ENCODE data around the gene CDH23.

The CDH23 gene

GRCh38 chr10:71447676-71448075 lies 51.0 kb downstream of the CDH23 start:
- H3K4me1 ChIP-seq (ENCODE audit: control insufficient read depth in 2 of 2, insufficient read depth in 2 of 2, low read length in 2 of 2), result no peaks in the 10 kb centered on the region
- no peak overlapping the region for H3K9ac ChIP-seq (ENCODE audit: low read depth in 1 of 2, low read length in 2 of 2)
- no peaks in the 10 kb centered on the region for H3K9me3 ChIP-seq (ENCODE audit: control insufficient read depth in 2 of 2, low read length in 2 of 2)
- H3K27ac ChIP-seq (ENCODE audit: low read depth in 2 of 2, low read length in 2 of 2), result no peak overlapping the region
- H3K36me3 ChIP-seq (ENCODE audit: control insufficient read depth in 2 of 2, insufficient read depth in 2 of 2, low read length in 2 of 2), result no peaks in the 10 kb centered on the region
- H3K27me3 ChIP-seq (ENCODE audit: control insufficient read depth in 2 of 2, insufficient read depth in 2 of 2, low read length in 2 of 2), result peaks cover 0 to 3% of the 10 kb centered on the region in 2 donors
- no peak overlapping the region for H3K4me3 ChIP-seq (ENCODE audit: low read length in 2 of 2)

DNA sequence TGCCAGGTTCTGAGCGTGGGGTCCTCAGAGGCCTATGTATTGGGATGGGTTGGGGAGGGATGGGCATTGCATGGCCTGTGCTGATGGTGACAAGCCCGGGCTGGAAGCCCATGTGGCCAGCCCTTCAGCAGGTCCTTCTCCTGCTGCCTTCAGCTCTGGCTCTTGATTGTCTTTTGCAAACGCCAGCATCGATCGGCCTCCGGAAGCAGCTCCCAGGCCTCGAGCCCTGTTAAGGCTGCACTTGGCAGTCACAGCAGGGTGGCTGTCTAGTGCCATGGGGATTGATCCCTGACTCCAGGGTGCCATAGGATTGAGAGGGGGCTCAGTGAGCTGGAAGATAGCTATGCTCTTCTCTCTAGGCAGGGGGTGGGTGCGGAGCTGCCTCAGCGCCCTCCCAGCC lies 51.4 kb downstream of the CDH23 start:
- Histone ChIP-seq H3K27me3 (ENCODE audit: control insufficient read depth in 2 of 2, insufficient read depth in 2 of 2, low read length in 2 of 2) (peaks cover 0 to 3% of the 10 kb centered on the region in 2 donors), H3K36me3 (ENCODE audit: control insufficient read depth in 2 of 2, insufficient read depth in 2 of 2, low read length in 2 of 2) (no peaks in the 10 kb centered on the region), H3K9me3 (ENCODE audit: control insufficient read depth in 2 of 2, low read length in 2 of 2) (no peaks in the 10 kb centered on the region), H3K4me3 (ENCODE audit: low read length in 2 of 2) (no peak overlapping the region), H3K4me1 (ENCODE audit: control insufficient read depth in 2 of 2, insufficient read depth in 2 of 2, low read length in 2 of 2) (no peaks in the 10 kb centered on the region), H3K27ac (ENCODE audit: low read depth in 2 of 2, low read length in 2 of 2) (no peak overlapping the region), H3K9ac (ENCODE audit: low read depth in 1 of 2, low read length in 2 of 2) (no peak overlapping the region)

- Histone ChIP-seq H3K27ac (ENCODE audit: low read depth in 2 of 2, low read length in 2 of 2) (no peak overlapping the region), H3K36me3 (ENCODE audit: control insufficient read depth in 2 of 2, insufficient read depth in 2 of 2, low read length in 2 of 2) (no peaks in the 10 kb centered on the region), H3K27me3 (ENCODE audit: control insufficient read depth in 2 of 2, insufficient read depth in 2 of 2, low read length in 2 of 2) (peaks cover 0 to 3% of the 10 kb centered on the region in 2 donors), H3K4me3 (ENCODE audit: low read length in 2 of 2) (no peak overlapping the region), H3K4me1 (ENCODE audit: control insufficient read depth in 2 of 2, insufficient read depth in 2 of 2, low read length in 2 of 2) (no peaks in the 10 kb centered on the region), H3K9ac (ENCODE audit: low read depth in 1 of 2, low read length in 2 of 2) (no peak overlapping the region), H3K9me3 (ENCODE audit: control insufficient read depth in 2 of 2, low read length in 2 of 2) (no peaks in the 10 kb centered on the region)
Observed at GRCh38 chr10:71449026-71449425, 52.3 kb downstream of the CDH23 start.

- no peak overlapping the region for H3K9ac ChIP-seq (ENCODE audit: low read depth in 1 of 2, low read length in 2 of 2)
- peaks cover 3% of the 10 kb centered on the region in 2 donors for H3K27me3 ChIP-seq (ENCODE audit: control insufficient read depth in 2 of 2, insufficient read depth in 2 of 2, low read length in 2 of 2)
- H3K9me3 ChIP-seq (ENCODE audit: control insufficient read depth in 2 of 2, low read length in 2 of 2), result no peaks in the 10 kb centered on the region
- H3K4me1 ChIP-seq (ENCODE audit: control insufficient read depth in 2 of 2, insufficient read depth in 2 of 2, low read length in 2 of 2), result no peaks in the 10 kb centered on the region
- H3K27ac ChIP-seq (ENCODE audit: low read depth in 2 of 2, low read length in 2 of 2), result no peak overlapping the region
- H3K36me3 ChIP-seq (ENCODE audit: control insufficient read depth in 2 of 2, insufficient read depth in 2 of 2, low read length in 2 of 2), result no peaks in the 10 kb centered on the region
- H3K4me3 ChIP-seq (ENCODE audit: low read length in 2 of 2), result no peak overlapping the region
Observed at GRCh38 chr10:71451754-71452153, 55.0 kb downstream of the CDH23 start.

- H3K36me3 ChIP-seq (ENCODE audit: control insufficient read depth in 2 of 2, insufficient read depth in 2 of 2, low read length in 2 of 2), result no peaks in the 10 kb centered on the region
- H3K27me3 ChIP-seq (ENCODE audit: control insufficient read depth in 2 of 2, insufficient read depth in 2 of 2, low read length in 2 of 2), result peaks cover 3 to 7% of the 10 kb centered on the region in 2 donors
- H3K9ac ChIP-seq (ENCODE audit: low read depth in 1 of 2, low read length in 2 of 2), result no peak overlapping the region
- H3K4me1 ChIP-seq (ENCODE audit: control insufficient read depth in 2 of 2, insufficient read depth in 2 of 2, low read length in 2 of 2), result no peaks in the 10 kb centered on the region
- H3K27ac ChIP-seq (ENCODE audit: low read depth in 2 of 2, low read length in 2 of 2), result no peak overlapping the region
- H3K4me3 ChIP-seq (ENCODE audit: low read length in 2 of 2), result no peak overlapping the region
- H3K9me3 ChIP-seq (ENCODE audit: control insufficient read depth in 2 of 2, low read length in 2 of 2), result no peaks in the 10 kb centered on the region
Observed at GRCh38 chr10:71453186-71453585, 56.5 kb downstream of the CDH23 start.

DNA sequence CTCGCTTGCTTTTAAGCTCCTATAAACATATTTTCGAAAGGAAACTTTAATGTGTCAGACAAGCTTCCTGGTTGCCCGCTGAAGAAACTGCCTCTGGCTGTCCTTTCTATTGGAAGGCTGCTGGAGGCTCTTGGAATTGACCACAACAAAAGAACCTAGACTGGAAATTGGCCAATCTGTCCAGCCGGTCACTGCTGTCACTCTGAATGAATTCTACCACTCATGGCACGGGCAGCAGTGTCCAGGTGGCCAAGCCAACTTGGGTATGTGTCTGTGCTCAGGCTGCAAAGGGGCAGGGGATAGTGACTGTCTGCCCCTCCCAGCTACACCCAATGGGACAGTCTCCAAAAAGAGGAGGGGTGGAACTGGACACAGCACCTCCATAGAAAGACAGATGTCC lies 57.6 kb downstream of the CDH23 start:
- Histone ChIP-seq H3K27ac (ENCODE audit: low read depth in 2 of 2, low read length in 2 of 2) (no peak overlapping the region), H3K9me3 (ENCODE audit: control insufficient read depth in 2 of 2, low read length in 2 of 2) (no peaks in the 10 kb centered on the region), H3K9ac (ENCODE audit: low read depth in 1 of 2, low read length in 2 of 2) (no peak overlapping the region), H3K36me3 (ENCODE audit: control insufficient read depth in 2 of 2, insufficient read depth in 2 of 2, low read length in 2 of 2) (no peaks in the 10 kb centered on the region), H3K4me1 (ENCODE audit: control insufficient read depth in 2 of 2, insufficient read depth in 2 of 2, low read length in 2 of 2) (no peaks in the 10 kb centered on the region), H3K27me3 (ENCODE audit: control insufficient read depth in 2 of 2, insufficient read depth in 2 of 2, low read length in 2 of 2) (peaks cover 3 to 4% of the 10 kb centered on the region in 2 donors), H3K4me3 (ENCODE audit: low read length in 2 of 2) (no peak overlapping the region)

- Histone ChIP-seq H3K27ac (ENCODE audit: low read depth in 2 of 2, low read length in 2 of 2) (no peak overlapping the region), H3K4me1 (ENCODE audit: control insufficient read depth in 2 of 2, insufficient read depth in 2 of 2, low read length in 2 of 2) (no peaks in the 10 kb centered on the region)
Observed at GRCh38 chr10:71455035-71455434, 58.3 kb downstream of the CDH23 start.

DNA sequence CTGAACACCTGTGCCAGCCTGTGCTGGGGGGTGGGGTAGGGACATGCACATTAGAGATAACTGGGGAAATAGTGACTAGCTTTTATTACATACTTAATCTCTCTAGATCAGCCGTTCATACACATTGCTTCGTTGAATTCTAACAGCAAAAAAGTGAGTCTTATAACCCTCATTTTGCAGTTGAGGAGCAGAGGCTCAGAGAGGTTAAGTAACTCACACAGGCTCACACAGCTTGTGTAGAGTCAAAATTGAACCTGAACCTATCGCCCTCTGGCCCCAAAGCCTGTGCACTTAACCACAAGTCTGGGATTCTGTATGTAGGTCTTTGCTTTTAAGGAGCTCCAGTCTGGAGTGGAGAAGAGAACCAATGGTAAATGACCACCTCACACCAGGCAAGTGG lies 59.9 kb downstream of the CDH23 start:
- Histone ChIP-seq H3K27ac (ENCODE audit: low read depth in 2 of 2, low read length in 2 of 2) (no peak overlapping the region), H3K9me3 (ENCODE audit: control insufficient read depth in 2 of 2, low read length in 2 of 2) (no peaks in the 10 kb centered on the region), H3K27me3 (ENCODE audit: control insufficient read depth in 2 of 2, insufficient read depth in 2 of 2, low read length in 2 of 2) (peaks cover 3 to 4% of the 10 kb centered on the region in 2 donors), H3K9ac (ENCODE audit: low read depth in 1 of 2, low read length in 2 of 2) (no peak overlapping the region), H3K36me3 (ENCODE audit: control insufficient read depth in 2 of 2, insufficient read depth in 2 of 2, low read length in 2 of 2) (no peaks in the 10 kb centered on the region), H3K4me3 (ENCODE audit: low read length in 2 of 2) (no peak overlapping the region), H3K4me1 (ENCODE audit: control insufficient read depth in 2 of 2, insufficient read depth in 2 of 2, low read length in 2 of 2) (no peaks in the 10 kb centered on the region)

More at GRCh38 chr10:71455035-71455434, 58.3 kb downstream of the CDH23 start:
- Histone ChIP-seq H3K27me3 (ENCODE audit: control insufficient read depth in 2 of 2, insufficient read depth in 2 of 2, low read length in 2 of 2) (peaks cover 3 to 4% of the 10 kb centered on the region in 2 donors), H3K9me3 (ENCODE audit: control insufficient read depth in 2 of 2, low read length in 2 of 2) (no peaks in the 10 kb centered on the region), H3K9ac (ENCODE audit: low read depth in 1 of 2, low read length in 2 of 2) (no peak overlapping the region), H3K4me3 (ENCODE audit: low read length in 2 of 2) (no peak overlapping the region), H3K36me3 (ENCODE audit: control insufficient read depth in 2 of 2, insufficient read depth in 2 of 2, low read length in 2 of 2) (no peaks in the 10 kb centered on the region)

- H3K9me3 ChIP-seq (ENCODE audit: control insufficient read depth in 2 of 2, low read length in 2 of 2), result no peaks in the 10 kb centered on the region
- H3K36me3 ChIP-seq (ENCODE audit: control insufficient read depth in 2 of 2, insufficient read depth in 2 of 2, low read length in 2 of 2), result no peaks in the 10 kb centered on the region
- H3K27ac ChIP-seq (ENCODE audit: low read depth in 2 of 2, low read length in 2 of 2), result no peak overlapping the region
Observed at GRCh38 chr10:71457908-71458307, 61.2 kb downstream of the CDH23 start.

DNA sequence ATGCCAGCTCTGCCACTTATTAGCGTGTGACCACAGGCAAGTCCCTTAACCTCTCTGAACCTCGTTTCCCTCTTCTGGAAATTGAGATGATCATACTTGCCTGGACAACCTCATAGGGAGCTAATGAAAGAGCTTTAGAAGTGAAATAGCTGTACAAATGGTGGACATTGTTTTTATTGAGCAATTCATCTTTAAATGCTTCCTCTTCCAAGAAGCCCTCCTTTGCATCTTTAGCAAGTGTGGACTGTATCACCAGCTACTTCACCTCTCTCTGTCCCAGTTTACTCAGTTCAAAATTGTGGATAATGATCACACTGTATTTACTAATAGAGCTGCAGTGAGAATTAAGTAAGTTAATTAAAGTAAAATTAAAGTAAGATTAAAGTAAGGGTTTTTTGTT lies 61.7 kb downstream of the CDH23 start:
- Histone ChIP-seq H3K36me3 (ENCODE audit: control insufficient read depth in 2 of 2, insufficient read depth in 2 of 2, low read length in 2 of 2) (no peaks in the 10 kb centered on the region), H3K27me3 (ENCODE audit: control insufficient read depth in 2 of 2, insufficient read depth in 2 of 2, low read length in 2 of 2) (peaks cover 3 to 4% of the 10 kb centered on the region in 2 donors), H3K9ac (ENCODE audit: low read depth in 1 of 2, low read length in 2 of 2) (no peak overlapping the region), H3K27ac (ENCODE audit: low read depth in 2 of 2, low read length in 2 of 2) (no peak overlapping the region), H3K4me3 (ENCODE audit: low read length in 2 of 2) (no peak overlapping the region), H3K9me3 (ENCODE audit: control insufficient read depth in 2 of 2, low read length in 2 of 2) (no peaks in the 10 kb centered on the region), H3K4me1 (ENCODE audit: control insufficient read depth in 2 of 2, insufficient read depth in 2 of 2, low read length in 2 of 2) (no peaks in the 10 kb centered on the region)

More at GRCh38 chr10:71457908-71458307, 61.2 kb downstream of the CDH23 start:
- Histone ChIP-seq H3K4me3 (ENCODE audit: low read length in 2 of 2) (no peak overlapping the region), H3K27me3 (ENCODE audit: control insufficient read depth in 2 of 2, insufficient read depth in 2 of 2, low read length in 2 of 2) (peaks cover 3 to 4% of the 10 kb centered on the region in 2 donors), H3K9ac (ENCODE audit: low read depth in 1 of 2, low read length in 2 of 2) (no peak overlapping the region), H3K4me1 (ENCODE audit: control insufficient read depth in 2 of 2, insufficient read depth in 2 of 2, low read length in 2 of 2) (no peaks in the 10 kb centered on the region)

GRCh38 chr10:71459513-71459912 lies 62.8 kb downstream of the CDH23 start:
- peaks cover 3 to 4% of the 10 kb centered on the region in 2 donors for H3K27me3 ChIP-seq (ENCODE audit: control insufficient read depth in 2 of 2, insufficient read depth in 2 of 2, low read length in 2 of 2)
- no peaks in the 10 kb centered on the region for H3K36me3 ChIP-seq (ENCODE audit: control insufficient read depth in 2 of 2, insufficient read depth in 2 of 2, low read length in 2 of 2)
- H3K27ac ChIP-seq (ENCODE audit: low read depth in 2 of 2, low read length in 2 of 2), result no peak overlapping the region
- H3K4me1 ChIP-seq (ENCODE audit: control insufficient read depth in 2 of 2, insufficient read depth in 2 of 2, low read length in 2 of 2), result no peaks in the 10 kb centered on the region
- H3K9me3 ChIP-seq (ENCODE audit: control insufficient read depth in 2 of 2, low read length in 2 of 2), result no peaks in the 10 kb centered on the region
- H3K9ac ChIP-seq (ENCODE audit: low read depth in 1 of 2, low read length in 2 of 2), result no peak overlapping the region
- H3K4me3 ChIP-seq (ENCODE audit: low read length in 2 of 2), result no peak overlapping the region
